B cell (primary cell): ENCODE results near the gene DSTYK. TPM values are rescaled to one million over a fixed set of nuclear protein-coding genes. Genes with fewer than 3 reads are reported as not detected.

Experiments
- ATAC-seq: fragments of 200-7000 bp; cut with Tn5 transposase; one replicate; pipeline ENCODE4 v1.10.0; 2021; ENCODE audit warnings: low read depth, mild to moderate bottlenecking, moderate number of reproducible peaks, moderate library complexity
- CTCF ChIA-PET: fragments of 350-600 bp; sonication (Branson Sonifier 250); formaldehyde crosslinking; loops from one replicate; lab custom pipeline; 2021; ENCODE audit warnings: antibody characterized with exemption, inconsistent platforms; lab: Charles Lee
- POLR2A ChIA-PET: fragments of 350-600 bp; sonication (Branson Sonifier 250); formaldehyde crosslinking; loops from one replicate; lab custom pipeline; 2021; ENCODE audit warnings: antibody characterized with exemption; lab: Charles Lee
- DNase-seq: peaks from one replicate; pipeline ENCODE4 v3.0.0; 2013
- H2AFZ ChIP-seq: 2 replicates; pipeline ENCODE4 v1.6.1; 2012; ENCODE audit warnings: mild to moderate bottlenecking, low read depth, low read length; ENCODE audit not compliant: insufficient read depth, poor library complexity, severe bottlenecking
- H3K27ac ChIP-seq, 2 donors: 1 replicate in 1 of 2; 2 replicates in 1 of 2; pipeline ENCODE4 v1.5.1; 2012 to 2013; ENCODE audit warnings: low read length in 2 of 2, mild to moderate bottlenecking in 2 of 2, moderate library complexity in 1 of 2
- H3K27me3 ChIP-seq, 4 experiments: fragments of 200-600 bp in 1 of 4; sonication (generic) in 1 of 4; replicated peaks in 1 of 4; 1 replicate in 2 of 4; 2 replicates in 2 of 4; pipeline versions ENCODE4 v1.6.1 to v1.7.0; 2013 to 2016; ENCODE audit warnings: low read length in 3 of 4, mild to moderate bottlenecking in 2 of 4, mixed read lengths in 1 of 4, moderate library complexity in 1 of 4; ENCODE audit not compliant: insufficient read depth in 4 of 4, control insufficient read depth in 3 of 4; ENCODE audit errors: control extremely low read depth in 1 of 4
- H3K36me3 ChIP-seq, 2 experiments: replicated peaks in 1 of 2; 1 replicate in 1 of 2; 2 replicates in 1 of 2; pipeline versions ENCODE4 v1.6.1 to v1.7.1; 2013; ENCODE audit warnings: low read length in 1 of 2; ENCODE audit not compliant: insufficient read depth in 2 of 2, control insufficient read depth in 1 of 2; ENCODE audit errors: control extremely low read depth in 1 of 2, extremely low read depth in 1 of 2
- H3K4me1 ChIP-seq, 2 donors: fragments of 200-600 bp in 1 of 2; sonication (generic) in 1 of 2; 1 replicate in 1 of 2; 2 replicates in 1 of 2; pipeline versions ENCODE4 v1.5.1 to v1.6.1; 2013 to 2017; ENCODE audit warnings: low read length in 2 of 2; ENCODE audit not compliant: control insufficient read depth in 2 of 2, insufficient read depth in 2 of 2
- H3K4me2 ChIP-seq: replicated peaks from 2 replicates; pipeline ENCODE3; 2012; ENCODE audit warnings: mild to moderate bottlenecking, low read depth, low read length; ENCODE audit not compliant: poor library complexity, severe bottlenecking
- H3K4me3 ChIP-seq, 5 experiments: fragments of 200-600 bp in 1 of 5; sonication (generic) in 1 of 5; 1 replicate in 3 of 5; 2 replicates in 2 of 5; pipeline versions ENCODE4 v1.5.1 to v1.7.0; 2011 to 2016; ENCODE audit warnings: low read length in 4 of 5, mild to moderate bottlenecking in 4 of 5, low read depth in 2 of 5, control low read depth in 1 of 5, moderate library complexity in 1 of 5; ENCODE audit not compliant: insufficient read depth in 1 of 5; ENCODE audit errors: control extremely low read depth in 1 of 5, extremely low read depth in 1 of 5
- H3K79me2 ChIP-seq: fragments of 200-600 bp; sonication (generic); one replicate; pipeline ENCODE4 v1.6.0; 2016; ENCODE audit warnings: low read length; ENCODE audit not compliant: control insufficient read depth, insufficient read depth
- H3K9ac ChIP-seq: fragments of 200-600 bp; sonication (generic); 2 replicates; pipeline ENCODE4 v1.6.1; 2017; ENCODE audit warnings: mild to moderate bottlenecking, low read length, moderate library complexity
- H3K9me3 ChIP-seq, 3 donors: one replicate each; pipeline versions ENCODE4 v1.6.1 to v1.7.1; 2013; ENCODE audit warnings: low read length in 2 of 3; ENCODE audit not compliant: control insufficient read depth in 2 of 3, insufficient read depth in 1 of 3; ENCODE audit errors: control extremely low read depth in 1 of 3
- H4K20me1 ChIP-seq: 2 replicates; pipeline ENCODE4 v1.6.0; 2012; ENCODE audit warnings: mild to moderate bottlenecking, low read length; ENCODE audit not compliant: insufficient read depth, control insufficient read depth, poor library complexity, severe bottlenecking
- H3K27ac Mint-ChIP-seq: one replicate; pipeline ENCODE4 v1.8.0; 2021; ENCODE audit warnings: mixed read lengths
- H3K27me3 Mint-ChIP-seq: one replicate; pipeline ENCODE4 v1.8.0; 2021; ENCODE audit warnings: mixed read lengths
- H3K4me1 Mint-ChIP-seq: one replicate; pipeline ENCODE4 v1.8.0; 2021; ENCODE audit warnings: mixed read lengths
- H3K4me3 Mint-ChIP-seq: one replicate; pipeline ENCODE4 v1.8.0; 2021; ENCODE audit warnings: mixed read lengths
- H3K9me3 Mint-ChIP-seq: one replicate; pipeline ENCODE4 v1.8.0; 2022; ENCODE audit warnings: mixed read lengths; ENCODE audit not compliant: insufficient read depth
- CTCF ChIP-seq: fragments of 200-600 bp; IDR thresholded peaks from one replicate; pipeline ENCODE4 v1.8.0; 2022; ENCODE audit warnings: antibody characterized with exemption, mild to moderate bottlenecking
- EZH2 ChIP-seq: IDR thresholded peaks from 2 replicates; pipeline ENCODE4 v1.6.1; 2012; ENCODE audit warnings: borderline replicate concordance, low read depth, mild to moderate bottlenecking, moderate library complexity, low read length; ENCODE audit not compliant: insufficient read depth, poor library complexity, severe bottlenecking
- WGBS: methylation state at CpG from one replicate; pipeline ENCODE4 v1.1.5; 2013; ENCODE audit warnings: missing lambda C conversion rate; ENCODE audit not compliant: insufficient coverage; 5-methylcytosine and 5-hydroxymethylcytosine counted together
- intact Hi-C: fragments of 100-400 bp; cut with micrococcal nuclease; formaldehyde crosslinking; loops from one replicate; pipeline ENCODE4 v1.10.0; 2022
- polyA plus RNA-seq: library from polyadenylated mRNA; depleted of rRNA; stranded (reverse); fragments of >200 nt; gene quantifications from 2 replicates; pipeline ENCODE4 v1.2.3, GENCODE V29; 2012
- total RNA-seq, 2 donors: library from RNA; stranded (reverse); fragments of 120-200 nt in 1 of 2; gene quantifications; 1 replicate in 1 of 2; 2 replicates in 1 of 2; pipeline versions ENCODE4 v1.2.3 to v1.2.4, GENCODE V29; 2013 to 2022

DSTYK gene
- total and polyA plus RNA-seq, 2 donors (not counting 1 experiment from before 2014, with no cell fraction given) = 3.6 to 15.7 TPM

- H4K20me1 ChIP-seq = peaks cover 10% of the 10 kb centered on the region
- H3K27ac ChIP-seq = no peak overlapping the region
- ChIA-PET CTCF (interaction anchor here (7.9 kb wide), 1 partner anchor 24 kb away, joined by 86 read pairs; no protein-coding TSS in a partner anchor), POLR2A (no interaction called here)
- Mint-ChIP-seq H3K27me3 (no peaks in the 10 kb centered on the region), H3K27ac (no peak overlapping the region), H3K9me3 (no peaks in the 10 kb centered on the region), H3K4me3 (no peak overlapping the region), H3K4me1 (peaks cover 51% of the 10 kb centered on the region)
- intact Hi-C loops = no loop called here
- peaks cover 11 to 27% of the 10 kb centered on the region in 2 experiments for H3K36me3 ChIP-seq
- peaks cover 24 to 29% of the 10 kb centered on the region in 2 donors for H3K4me1 ChIP-seq
- H3K4me2 ChIP-seq = no peak overlapping the region
- no peak for ATAC-seq
- H3K9me3 ChIP-seq = no peaks in the 10 kb centered on the region
- no peak overlapping the region for H3K9ac ChIP-seq
- no peaks in the 10 kb centered on the region for H3K27me3 ChIP-seq
- no peak overlapping the region for H2AFZ ChIP-seq
- H3K4me3 ChIP-seq = no peak overlapping the region
- TF ChIP-seq EZH2 = no peak
- no peak for TF ChIP-seq CTCF
- DNase-seq = no peak
- peaks cover 57% of the 10 kb centered on the region for H3K79me2 ChIP-seq
- WGBS = 86% methylated on average over 1 of the region's 2 CpGs
Measured at GRCh38 chr1:205118752-205119151, 92.8 kb downstream of the DSTYK start.

GRCh38 chr1:205111354-205111753 is 100.1 kb downstream of the DSTYK start:
- TF ChIP-seq CTCF = no peak
- TF ChIP-seq EZH2 = no peak
- H4K20me1 ChIP-seq = no peaks in the 10 kb centered on the region
- H3K27me3 ChIP-seq = no peaks in the 10 kb centered on the region
- DNase-seq = peak; percentile 22
- H3K4me2 ChIP-seq = no peak overlapping the region
- ChIA-PET POLR2A (no interaction called here), CTCF (interaction anchor here (1.2 to 4.3 kb wide), 2 partner anchors 31 to 144 kb away, joined by 3 to 23 read pairs; no protein-coding TSS in a partner anchor)
- peaks cover 22% of the 10 kb centered on the region for H3K4me1 Mint-ChIP-seq
- peaks cover 9% of the 10 kb centered on the region for H3K79me2 ChIP-seq
- peaks cover 16 to 46% of the 10 kb centered on the region in 2 experiments for H3K36me3 ChIP-seq
- H3K9me3 ChIP-seq = no peaks in the 10 kb centered on the region
- H3K4me3 ChIP-seq = no peak overlapping the region
- H2AFZ ChIP-seq = no peak overlapping the region
- H3K9ac ChIP-seq = no peak overlapping the region
- no peak overlapping the region for H3K4me3 Mint-ChIP-seq
- intact Hi-C loops = no loop called here
- peak overlapping the region in 1 of 2 donors; percentile 31 for H3K27ac ChIP-seq
- H3K9me3 Mint-ChIP-seq = no peaks in the 10 kb centered on the region
- no peaks in the 10 kb centered on the region for H3K27me3 Mint-ChIP-seq
- H3K27ac Mint-ChIP-seq = peak overlapping the region; percentile 27
- ATAC-seq = no peak
- peaks cover 6 to 20% of the 10 kb centered on the region in 2 donors for H3K4me1 ChIP-seq
